ENCODE results near the gene PLA2G4C.

Gene PLA2G4C

DNA sequence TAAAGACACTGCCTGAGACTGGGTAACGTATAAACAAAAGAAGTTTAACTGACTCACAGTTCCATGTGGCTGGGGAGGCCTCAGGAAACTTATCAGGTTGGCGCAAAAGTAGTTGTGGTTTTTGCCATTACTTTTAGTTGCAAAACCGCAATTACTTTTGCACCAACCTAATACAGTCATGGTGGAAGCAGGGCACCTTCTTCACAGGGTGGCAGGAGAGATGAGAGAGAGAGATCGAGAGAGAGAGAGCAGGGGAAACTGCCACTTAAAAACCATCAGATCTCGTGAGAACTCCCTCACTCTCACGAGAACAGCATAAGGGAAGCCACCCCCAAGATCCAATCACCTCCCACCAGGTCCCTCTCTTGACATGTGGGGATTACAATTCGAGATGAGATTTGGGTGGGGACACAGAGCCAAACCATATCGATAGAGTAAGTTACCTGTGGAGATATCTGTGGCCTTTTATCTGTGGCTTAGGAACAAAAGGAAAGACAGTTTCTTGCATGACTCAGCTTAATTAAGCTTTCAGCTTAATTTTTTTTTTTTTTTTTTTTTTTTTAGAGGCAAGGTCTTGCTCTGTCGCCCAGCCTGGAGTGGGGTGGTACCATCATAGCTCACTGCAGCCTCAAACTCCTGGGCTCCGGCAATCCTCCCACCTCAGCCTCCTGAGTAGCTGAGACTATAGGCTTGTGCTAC lies 59.1 kb downstream of the PLA2G4C start:
- no peak for DNase-seq

DNA sequence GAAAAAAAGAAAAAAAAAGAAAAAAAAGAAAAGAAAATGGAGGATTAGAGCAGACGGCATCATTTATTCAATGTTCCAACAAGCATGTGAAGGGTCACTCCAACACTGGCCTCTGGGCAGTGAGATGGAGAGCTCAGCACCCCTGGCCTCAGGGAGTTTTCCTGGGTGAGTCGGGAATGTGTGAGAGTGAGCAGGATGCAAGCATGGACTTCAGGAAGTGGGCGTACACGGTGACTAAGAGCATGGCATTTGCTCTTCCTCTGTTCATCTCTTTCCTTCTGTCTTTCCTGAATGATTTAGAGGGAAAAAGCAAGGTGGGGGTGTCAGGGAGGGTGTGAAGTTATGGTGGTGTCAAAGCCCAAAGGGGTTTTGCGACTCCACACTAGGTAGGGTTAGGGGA lies 66.1 kb downstream of the PLA2G4C start:
- no peak for DNase-seq

DNA sequence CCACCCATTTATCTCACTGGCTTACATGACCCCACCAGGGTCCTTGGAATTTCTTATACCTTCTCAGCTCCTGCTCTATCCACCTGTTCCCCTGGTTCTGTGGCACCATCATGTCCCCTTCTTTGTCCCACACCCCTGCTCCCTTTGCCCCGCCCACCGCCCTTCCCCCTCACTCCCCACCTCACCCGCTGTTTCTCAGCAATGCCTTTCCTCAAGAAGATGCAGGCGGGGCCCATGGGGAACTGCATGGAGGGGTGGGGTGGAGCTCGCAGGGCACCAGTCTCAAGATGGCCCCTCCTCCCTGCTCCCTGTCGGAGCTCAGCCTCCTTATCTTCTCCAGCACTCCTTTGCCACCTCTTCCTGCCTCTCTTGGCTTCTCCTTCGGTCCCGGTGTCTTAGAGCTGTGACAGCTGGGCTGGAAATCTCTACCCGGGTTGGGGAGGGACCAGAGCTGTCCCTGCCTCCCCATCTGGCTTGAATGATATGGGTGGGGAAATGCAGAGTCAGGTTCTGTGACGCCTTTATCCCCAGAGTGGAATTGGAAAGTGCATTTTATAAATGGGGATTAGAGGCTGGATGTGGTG lies 66.8 kb downstream of the PLA2G4C start, which contains the start of gene CABP5:
Gene CABP5 (minus strand): TSS at position 405 of the 584 bp plus-strand sequence. CDS start 157 bp downstream, at position 248.
- no peak for DNase-seq

DNA sequence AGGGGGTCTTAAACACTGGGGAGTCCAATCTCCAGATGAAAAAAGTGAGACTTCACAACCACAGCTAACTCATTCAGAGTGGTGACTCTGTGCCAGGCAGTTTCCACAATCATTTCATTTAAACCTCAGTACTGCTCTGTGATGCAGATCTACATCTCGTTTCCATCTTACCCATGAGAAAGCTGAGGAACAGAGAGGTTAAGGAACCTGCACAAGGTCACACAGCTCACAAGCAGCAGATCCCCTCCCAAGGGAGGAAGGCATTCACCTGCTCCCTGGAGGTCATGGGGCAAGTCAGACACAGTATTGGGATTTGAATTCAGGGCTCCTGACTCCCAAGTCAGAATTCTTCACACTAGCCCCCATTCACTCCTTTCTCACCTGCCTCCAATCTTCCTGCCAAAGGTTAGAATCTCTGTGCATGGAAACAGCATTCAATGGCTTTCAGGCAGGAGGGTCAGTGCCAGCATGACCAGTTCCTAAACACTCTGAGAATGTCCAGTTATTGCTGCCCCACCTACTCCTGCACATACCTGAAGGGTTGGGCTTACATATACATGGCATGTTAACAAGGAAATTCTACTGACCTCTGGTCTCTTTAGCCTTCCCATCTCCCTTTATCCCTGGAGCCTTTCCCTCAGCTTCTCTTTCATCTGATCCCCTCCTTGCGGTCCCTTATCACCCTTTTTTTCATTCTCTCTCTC lies 68.6 kb downstream of the PLA2G4C start:
- DNase-seq: no peak

DNA sequence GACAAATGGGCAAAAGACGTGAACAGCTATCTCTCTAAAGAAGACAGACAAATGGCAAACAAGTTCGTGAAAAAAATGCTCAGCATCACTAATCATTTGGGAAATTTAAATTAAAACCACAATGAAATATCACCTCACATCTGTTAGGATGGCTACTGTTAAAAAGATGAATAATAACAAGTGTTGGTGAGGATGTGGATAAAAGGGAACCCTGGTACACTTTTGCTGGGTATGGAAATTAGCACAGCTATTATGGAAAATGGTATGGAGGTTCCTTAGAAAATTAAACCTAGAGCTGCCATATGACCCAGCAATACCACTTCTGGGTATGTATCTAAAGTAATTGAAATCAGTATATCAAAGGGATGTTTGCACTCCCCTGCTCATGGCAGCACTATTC lies 73.9 kb downstream of the PLA2G4C start:
- DNase-seq: no peak

DNA sequence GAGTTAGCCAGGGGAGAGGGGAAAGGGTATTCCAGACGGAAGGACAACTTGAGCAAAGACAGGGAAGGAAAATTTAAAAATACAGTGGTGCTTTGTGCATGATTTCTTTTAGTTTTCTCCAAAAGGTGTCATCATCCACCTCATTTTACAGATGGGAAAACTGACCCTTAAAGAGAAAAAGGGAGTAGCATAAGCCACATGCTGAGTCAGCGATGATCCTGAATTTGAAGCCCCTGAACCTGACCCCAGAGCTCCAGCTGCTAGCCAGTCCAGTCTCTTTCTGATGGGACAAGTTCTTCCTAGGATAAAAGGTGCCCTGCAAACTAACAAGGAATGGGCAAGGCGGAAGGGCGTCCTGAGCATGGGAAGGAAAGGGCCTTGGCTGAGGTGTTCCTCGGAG lies 77.0 kb downstream of the PLA2G4C start:
- no peak for DNase-seq

DNA sequence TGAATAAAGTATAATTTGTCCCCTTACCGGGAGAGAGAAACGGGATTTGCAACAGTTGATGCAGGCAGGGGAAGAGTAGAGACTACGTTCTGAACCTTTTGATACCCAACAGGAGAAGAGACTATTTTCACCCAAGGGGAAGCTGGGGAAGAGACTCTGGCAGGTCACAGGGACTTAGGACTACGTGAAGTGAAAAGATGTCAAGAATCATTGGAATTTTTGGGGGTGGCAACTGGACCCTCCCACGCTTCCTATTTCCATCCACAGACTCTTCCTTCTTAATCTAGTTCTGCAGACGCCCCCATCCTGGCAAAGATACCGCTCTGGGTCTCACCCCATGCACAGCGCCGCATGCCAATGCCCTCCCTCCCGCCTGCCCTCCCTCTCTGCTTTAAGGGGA lies 80.5 kb downstream of the PLA2G4C start:
- DNase-seq: no peak

DNA sequence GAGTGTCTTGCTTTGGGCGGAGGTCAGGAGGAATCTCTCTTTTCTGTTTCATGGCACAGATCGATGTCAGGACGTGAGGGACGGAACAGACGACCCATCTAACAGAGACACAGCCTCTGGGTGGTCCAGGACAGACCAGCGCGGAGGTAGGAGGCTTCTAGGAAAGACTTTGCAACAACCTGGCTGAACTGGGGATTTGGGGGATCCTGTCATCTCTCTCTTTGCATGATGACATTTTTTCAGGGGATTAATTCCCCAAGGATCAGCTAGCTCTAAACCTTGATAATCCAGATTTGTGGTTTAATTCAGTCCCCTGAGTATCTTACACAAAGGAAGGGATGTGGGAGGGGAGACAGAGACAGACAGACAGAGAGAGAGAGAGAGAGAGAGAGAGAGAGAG lies 81.2 kb downstream of the PLA2G4C start:
- no peak for DNase-seq

DNA sequence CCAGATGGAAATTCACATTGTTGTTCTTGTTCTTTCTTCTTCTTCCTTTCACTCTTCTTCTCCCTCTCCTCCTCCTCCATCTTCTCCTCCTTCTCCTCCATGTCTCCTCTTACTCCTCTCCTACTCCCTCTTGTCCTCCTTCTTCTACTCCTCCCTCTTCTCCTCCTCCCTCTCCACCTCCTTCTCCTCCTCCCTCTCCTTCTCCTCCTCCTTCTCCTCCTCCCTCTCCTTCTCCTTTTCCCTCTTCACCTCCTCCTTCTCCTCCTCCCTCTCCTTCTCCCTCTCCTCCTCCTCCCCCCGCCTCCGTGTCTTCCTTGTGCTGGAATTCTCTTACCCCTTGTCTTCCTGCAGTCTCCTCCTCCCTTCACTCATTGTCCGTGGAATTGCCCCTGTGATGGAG lies 85.1 kb downstream of the PLA2G4C start:
- DNase-seq: no peak

DNA sequence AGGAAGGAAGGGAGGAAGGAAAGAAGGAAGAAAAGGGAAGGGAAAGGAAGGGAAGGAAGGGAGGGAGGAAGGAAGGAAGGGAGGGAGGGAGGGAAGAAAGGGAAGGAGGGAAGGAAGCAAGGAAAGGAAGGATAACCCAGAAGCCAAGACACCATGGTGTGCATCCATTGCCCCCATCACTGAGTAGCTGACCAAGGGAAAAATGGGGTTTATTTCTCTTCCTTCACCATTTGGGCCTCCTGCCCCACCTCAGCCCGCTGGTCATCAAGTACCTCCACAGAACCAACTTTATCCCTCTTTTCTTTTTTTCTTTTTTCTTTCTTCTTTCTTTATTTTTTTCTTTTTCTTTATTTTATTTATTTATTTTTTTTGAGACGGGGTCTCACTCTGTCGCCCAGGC lies 87.1 kb downstream of the PLA2G4C start:
- DNase-seq: no peak

DNA sequence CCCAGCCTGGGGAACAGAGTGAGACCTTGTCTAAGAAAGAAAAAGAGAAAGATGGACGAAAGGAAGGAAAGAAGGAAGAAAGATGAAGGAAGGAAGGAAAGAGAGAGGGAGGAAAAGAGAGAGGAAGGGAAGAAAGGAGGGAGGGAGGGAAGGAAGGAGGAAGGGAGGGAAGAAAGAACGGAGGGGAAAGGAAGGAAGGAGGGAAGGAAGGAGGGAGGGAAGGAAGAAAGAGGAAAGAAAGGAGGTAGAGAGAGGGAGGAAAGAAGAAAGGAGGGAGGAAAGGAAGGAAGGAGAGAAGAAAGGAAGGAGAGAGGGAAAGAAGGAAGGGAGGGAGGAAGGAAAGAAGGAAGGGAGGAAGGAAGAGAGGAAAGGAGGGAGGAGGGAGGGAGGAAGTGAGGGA lies 87.6 kb downstream of the PLA2G4C start:
- no peak for DNase-seq

DNA sequence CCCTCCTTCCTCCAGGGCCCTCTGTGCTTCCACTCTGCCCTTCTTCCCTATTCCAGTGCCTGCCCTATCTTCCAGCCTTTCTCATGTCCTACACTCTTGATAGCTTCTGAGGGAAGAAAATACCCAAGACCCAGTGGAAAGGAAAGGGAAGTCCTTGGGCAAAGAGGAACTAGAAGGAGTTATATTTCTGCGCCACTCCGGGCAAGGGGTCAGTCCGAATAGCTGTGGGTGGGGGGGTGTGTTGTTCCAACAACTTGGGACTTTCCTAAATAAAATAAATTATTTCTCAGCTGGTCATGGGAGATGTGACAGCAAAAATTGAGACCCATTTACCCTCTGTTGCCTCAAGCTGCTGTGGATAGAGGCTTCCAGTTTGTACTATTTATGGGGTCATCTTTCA lies 89.9 kb downstream of the PLA2G4C start:
- no peak for DNase-seq

DNA sequence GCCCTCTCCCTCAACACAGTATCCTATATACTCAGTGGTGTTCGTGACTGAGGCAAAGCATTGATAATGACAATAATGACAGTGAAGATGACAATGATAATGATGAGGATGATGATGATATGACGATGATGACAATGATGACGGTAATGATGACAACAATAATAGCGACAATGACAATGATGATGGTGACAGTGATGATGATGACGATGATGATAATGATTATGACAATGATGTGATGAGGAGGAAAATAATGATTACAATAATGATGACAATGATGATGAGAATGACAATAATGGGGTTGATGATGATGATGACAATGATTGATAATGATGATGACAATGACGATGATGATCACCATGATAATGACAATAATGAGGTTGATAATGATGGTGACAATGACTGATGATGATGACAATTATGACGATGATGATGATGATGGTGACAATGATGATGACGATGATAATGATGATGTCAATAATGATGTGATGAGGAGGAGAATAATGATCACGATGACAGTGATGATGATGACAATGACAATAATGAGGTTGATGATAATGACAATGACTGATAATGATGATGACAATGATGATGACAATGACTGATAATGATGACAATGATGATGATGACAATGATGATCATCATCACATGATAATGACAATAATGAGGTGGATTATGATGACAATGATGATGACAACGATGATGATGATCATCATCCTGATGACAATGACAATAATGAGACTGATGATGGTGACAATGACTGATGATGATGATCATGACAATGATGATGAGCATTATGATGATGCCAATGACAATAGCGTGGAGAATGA lies 99.5 kb downstream of the PLA2G4C start:
- no peak for DNase-seq

DNA sequence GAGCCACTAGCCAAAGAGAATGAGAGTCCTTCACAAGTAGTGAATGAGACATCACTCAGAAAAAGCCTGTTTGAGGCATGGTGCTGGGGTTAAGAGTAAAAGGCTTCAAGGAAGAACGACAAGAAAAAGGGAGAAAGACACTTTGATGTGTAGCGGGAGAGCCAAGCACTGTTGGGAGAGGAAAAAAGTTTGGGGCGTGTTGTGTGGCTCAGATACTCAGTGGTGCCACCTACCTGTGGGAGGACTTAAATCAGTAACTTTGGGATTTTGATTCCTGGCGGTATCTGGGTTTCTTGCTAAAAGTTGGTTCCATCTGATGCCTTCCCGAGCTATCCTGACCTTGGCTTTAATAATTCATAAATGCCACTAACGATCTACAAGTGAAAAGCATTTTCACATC lies 103.9 kb downstream of the PLA2G4C start:
- DNase-seq: no peak

DNA sequence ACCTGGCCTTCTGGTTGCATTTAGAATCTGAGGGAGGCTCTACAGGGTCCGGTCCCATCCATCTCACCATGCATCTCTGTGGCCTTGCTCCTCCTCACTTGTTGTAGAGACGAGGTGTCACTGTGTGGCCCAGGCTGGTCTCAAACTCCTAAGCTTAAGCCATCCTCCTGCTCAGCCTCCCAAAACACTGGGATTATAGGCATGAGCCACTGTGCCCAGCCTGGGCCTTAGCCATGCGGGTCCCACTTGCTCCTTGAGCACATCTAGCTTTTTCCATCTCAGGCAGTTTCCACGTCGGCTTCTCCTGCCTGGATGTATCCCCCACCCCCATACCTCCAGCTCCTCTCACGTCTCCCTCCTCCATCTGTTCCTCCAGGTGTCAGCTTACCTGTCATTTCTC lies 106.4 kb downstream of the PLA2G4C start:
- no peak for DNase-seq

DNA sequence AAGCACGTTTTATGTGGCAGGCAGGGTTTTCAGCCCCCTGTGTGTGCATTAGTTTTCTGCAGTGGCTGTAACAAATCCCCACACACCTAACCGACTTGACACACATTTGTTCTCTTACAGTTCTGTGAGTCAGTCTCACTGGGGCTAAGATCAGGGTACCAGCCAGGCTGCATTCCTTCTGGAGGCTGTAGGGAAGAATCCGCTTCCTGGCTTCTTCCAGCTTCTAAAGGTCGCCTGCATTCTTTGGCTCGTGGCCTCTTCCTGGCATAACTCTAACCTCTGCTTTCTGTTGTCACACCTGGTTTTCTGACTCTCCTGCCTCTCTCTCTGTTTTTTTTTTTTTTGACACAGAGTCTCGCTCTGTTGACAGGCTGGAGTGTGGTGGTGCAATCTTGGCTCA lies 109.8 kb downstream of the PLA2G4C start:
- no peak for DNase-seq

DNA sequence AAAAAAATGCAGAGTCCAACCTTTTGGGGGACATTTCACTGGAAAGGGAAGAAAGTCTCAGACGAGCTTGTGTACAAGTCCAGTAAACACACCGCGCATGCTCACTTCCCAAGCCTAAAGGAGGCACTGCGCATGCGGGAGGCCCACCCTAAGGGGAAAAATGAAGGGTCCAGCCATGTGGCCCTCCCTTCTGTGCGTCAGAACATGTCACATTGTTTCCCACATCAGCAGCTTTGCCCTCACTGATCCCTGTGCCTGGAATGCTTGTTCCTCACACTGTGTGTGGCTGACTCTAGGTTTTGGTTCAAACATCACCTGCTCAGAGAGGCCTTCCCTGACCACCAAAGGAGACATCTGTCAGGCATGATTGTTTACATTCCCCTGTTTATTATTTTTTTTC lies 111.8 kb downstream of the PLA2G4C start:
- DNase-seq: no peak
